ENCODE results near the gene CBARP.

GRCh38 chr19:1283917-1284292 is 46.1 kb upstream of the CBARP start:
- TF ChIP-seq CTCF (conservative IDR thresholded peaks at IDR 0.05 in 1 of 2, IDR thresholded peaks at IDR 0.05 in 1 of 2; ENCODE audit: extremely low read depth in 1 of 2, insufficient read depth in 1 of 2, low read depth in 1 of 2, low read length in 2 of 2) (no peak), EZH2 (IDR thresholded peaks at IDR 0.05; ENCODE audit: borderline replicate concordance, low read length) (no peak)

Data from mammary epithelial cell (primary cell).